NCI-H1105 (cell line): ENCODE results near the gene PCDH9.

Experiments
- DNase-seq: peaks from one replicate; lab custom pipeline; 2025; lab: John Stamatoyannopoulos, UW

The PCDH9 gene

DNA sequence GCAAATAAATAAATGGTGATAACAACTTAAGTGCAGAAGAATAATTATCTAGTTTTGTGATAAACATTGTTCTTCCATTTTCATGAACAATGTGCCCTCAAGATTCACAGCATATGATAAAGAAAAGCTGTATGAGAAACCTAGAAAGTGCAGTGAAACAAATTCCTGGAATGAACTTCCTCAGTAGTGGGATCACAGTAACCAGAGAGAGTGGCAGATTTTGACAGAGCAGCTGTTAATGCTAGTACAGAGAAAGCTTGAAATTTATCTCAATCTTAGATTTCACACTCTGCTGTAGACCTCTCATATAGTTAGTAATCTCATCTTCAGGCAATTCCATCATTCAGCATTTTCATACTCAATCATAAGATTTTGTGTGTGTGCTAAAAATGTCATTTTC, 664.9 kb downstream of the PCDH9 start:
- no peak for DNase-seq

DNA sequence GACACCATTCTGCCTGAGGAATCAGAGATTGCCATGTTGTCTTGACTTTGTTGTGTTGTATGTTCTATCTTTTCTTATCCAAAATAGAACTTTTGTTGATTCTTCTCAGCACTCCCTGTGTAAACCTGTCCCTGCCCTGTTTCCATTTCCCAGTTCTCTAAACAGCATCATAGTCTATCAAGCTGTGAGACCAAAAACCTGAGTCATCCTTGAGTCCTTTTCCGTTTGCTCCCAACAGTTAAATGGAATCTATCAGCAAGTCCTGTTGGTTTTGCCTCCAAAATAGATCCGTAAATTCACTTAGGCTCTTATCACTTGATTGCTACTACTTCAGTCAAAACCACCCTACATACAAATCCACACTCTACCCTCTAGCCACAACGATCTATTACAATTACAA, 667.1 kb downstream of the PCDH9 start:
- no peak for DNase-seq

DNA sequence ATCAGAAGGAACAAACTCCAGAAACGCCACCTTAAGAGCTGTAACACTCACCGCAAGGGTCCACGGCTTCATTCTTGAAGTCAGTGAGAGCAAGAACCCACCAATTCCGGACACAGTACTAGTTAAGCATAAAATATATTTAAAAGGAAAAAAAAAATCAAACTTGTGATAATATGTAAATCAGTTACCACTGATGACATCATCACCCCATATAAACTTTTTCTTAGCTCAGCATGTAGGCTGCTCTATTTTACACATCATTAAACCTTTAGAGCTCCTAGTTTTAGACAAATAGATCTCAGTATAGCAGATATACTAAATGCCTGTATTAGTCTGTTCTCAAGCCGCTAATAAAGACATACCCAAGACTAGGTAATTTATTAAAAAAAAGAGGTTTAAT, 668.1 kb downstream of the PCDH9 start:
- DNase-seq: no peak

DNA sequence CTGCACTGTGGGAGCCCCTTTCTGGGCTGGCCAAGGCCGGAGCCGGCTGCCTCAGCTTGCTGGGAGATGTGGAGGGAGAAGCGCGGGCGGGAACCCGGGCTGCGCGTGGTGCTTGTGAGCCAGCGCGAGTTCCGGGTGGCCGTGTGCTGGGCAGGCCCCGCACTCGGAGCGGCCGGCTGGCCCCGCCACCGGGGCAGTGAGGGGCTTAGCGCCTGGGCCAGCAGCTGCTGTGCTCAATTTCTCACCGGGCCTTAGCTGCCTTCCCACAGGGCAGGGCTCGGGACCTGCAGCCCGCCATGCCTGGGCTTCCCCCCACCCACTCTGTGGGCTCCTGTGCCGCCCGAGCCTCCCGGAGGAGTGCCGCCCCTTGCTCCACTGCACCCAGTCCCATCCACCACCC, 669.1 kb downstream of the PCDH9 start:
- DNase-seq: no peak

DNA sequence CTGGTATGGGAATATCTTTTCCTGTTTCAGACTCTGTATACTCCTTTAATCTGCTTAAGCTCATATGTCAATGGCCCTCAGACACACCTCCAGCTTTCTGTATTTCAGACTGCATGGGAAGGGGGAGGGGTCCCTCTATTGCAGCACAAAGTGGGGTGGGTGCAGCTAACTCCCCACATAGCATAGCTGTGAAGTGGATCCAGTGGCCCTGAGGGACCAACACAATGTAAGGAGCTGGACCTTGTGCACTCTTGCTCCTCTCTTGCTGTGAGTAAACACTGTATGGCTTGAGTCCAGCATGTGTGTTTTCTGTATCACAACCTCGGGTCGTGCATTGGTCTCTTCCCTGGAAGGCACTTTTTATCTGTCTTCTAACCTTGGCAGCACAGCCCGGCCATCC, 669.9 kb downstream of the PCDH9 start:
- DNase-seq: no peak

DNA sequence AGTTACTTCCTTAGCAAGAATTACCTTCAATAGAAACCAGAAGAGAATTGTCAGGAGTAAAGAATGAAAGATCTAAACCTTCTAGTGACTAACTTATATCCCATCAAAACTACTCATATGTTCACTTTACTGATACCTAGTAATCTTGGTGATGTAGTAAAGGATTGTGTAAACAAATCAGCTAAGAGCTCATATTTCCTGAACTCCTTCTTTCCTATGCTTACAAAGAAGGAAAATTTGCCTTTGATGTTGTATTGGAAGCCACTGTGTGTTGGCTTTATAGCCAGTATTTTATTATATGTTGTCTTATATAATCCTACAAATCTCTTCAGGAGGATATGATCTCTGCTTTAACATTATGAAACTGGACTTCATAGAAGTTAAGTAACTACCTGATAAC, 671.0 kb downstream of the PCDH9 start:
- DNase-seq: no peak

DNA sequence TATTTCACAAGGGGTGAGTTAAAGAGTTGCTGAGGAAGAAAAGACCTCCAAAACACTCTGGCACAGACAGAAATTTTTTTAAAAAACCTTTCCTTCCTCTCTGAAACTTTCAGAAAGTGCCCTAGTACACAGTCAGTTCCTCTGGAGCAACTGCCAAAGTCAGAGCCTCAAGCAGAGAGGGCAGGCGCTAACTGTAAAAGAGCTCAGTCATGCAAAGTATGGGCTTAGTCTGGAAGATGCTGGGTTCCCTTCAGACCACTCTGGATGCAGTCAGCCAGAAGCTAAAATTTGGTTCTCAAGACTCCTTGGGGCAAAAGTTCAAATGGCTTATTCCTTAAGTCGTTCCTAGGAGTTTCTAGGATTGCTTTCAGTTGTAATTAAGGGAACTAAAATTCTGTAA, 671.6 kb downstream of the PCDH9 start:
- no peak for DNase-seq

DNA sequence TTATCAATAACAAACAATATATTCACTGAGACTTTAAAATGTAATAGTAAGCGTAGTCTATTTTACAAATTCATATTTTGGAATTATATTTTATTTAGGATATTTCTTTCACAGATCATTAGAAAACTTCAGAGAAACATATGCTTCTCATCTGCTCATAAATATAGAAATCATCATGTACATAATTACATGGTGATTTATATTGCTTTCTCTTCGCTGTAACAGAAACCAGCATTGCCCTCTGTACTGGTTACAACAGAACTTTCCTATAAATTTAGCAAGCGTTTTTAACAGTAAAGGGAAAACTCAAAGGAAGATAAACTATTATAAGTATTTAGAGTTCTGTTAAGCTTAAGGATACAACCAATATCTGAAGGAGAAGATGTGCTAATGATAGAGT, 672.8 kb downstream of the PCDH9 start:
- no peak for DNase-seq

DNA sequence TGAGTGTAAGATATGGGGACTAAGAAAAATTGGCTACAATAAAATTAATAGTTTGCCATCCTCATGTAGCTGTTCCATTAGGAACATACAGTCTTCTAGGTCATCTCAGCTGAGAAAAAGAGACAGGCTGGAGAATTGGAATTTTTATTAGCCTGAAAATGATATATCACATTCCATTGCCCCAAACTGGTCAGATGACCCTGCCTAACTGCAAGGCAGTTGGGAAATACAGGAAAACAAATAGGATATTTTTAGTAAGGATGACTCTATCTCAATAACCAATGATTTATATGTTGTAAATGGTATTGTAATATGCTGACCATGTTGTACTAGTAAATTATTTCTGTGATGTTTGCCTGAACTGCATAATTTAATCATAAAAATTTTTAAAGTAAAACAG, 673.8 kb downstream of the PCDH9 start:
- DNase-seq: no peak

DNA sequence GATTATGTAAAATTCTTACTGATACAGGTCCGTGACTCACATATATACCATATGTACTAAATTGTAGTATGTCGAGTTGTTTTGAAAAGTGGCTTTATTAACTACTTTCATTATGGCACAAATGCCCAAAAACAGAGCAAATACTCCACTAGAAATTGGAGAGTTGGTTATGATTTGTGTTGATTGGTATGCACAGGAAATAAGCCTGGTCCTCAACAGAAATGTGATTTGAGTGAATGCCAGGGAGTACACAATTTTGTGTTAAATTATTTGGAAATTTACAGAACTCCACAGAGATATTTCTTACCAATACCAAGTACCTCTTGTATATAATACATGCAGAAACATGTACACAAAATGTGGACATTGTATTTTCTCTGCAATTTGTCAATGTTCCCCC, 676.7 kb downstream of the PCDH9 start:
- no peak for DNase-seq

DNA sequence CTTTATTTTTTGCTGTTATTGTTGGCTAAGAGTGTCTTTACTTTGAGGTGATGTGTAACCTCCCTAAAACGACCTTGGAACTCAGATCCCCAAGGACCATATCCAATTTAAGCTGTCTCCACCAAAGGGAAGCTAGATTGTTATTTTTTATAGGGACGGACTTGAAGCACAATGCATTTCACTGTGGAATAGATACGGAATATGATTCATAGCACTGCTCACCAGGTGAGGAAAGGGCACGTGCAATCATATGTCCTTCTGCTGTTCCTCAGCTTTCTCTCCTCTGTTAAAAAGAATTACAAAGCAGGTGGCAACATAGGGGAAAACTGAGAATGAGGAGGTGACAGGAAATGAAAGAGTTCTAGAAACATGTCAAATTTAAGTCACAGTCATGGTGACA, 679.0 kb downstream of the PCDH9 start:
- DNase-seq: no peak

DNA sequence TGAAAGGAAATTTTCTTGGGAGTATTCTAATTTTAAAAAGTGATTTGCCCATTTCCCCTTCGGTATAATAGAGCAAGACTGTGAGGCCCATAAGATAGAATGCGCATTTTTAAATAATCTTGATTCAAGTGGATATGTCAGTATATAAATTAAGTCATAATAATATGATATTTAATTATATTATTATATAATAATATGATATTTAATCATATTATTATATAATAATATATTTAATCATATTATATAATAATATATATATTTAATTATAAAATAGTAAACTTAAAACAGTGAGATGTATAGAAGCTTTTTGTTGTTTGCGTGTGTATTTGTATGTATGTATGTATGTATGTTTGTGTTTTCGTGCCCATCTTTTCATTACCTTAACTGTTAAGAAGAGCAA, 682.5 kb downstream of the PCDH9 start:
- DNase-seq: no peak

DNA sequence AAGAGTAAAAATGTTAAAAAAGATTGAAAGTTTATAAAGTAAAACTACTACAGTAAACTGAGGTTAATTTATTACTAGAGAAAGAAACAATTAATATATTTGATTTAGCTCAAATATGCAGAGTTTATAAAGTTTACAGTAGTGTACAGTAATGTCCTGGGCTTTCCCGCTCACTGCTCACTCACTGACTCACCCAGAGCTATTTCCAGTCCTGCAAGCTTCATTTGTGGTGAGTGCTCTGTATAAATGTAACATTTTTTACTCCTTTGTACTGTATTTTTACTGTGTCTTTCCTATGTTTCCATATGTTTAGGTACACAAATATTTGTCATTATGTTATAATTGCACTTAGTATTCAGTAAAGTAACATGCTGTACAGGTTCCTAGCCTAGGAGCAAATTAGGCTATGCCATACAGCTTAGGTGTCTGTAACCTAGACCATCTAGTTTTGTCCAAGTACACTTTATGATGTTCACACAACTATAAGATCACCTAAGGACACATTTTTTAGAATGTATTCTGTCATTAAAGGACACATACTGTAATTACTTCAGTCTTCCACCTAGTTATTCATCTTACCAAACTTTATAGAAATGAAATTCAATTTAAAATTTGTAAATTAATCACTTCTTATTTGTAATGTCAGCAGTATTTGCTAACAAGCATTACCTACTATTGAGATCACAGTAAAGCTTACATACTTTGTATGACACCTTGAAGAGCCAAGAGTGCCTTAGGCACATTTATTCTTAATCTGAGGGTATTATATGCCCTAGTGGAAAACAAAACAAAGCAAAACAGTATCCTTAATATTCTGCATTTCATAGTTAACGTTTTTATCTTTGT, 683.4 kb downstream of the PCDH9 start:
- no peak for DNase-seq

DNA sequence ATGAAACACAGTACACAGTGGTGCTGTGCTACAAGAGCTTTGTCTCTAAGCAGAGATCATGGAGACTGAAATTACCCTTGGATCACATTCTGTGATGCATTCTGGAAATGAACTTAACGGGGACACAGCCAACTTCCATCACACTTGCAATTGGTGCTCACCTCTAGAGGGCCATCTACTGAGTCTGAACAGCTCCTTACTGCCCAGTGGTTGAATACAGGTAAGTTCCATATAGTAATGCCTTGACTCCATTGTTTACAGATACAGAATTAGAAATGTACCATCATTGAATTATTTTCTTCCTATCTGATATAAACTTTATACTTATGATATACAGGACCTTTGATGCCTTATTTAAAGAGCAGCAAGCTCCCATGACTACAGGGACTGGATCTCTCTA, 686.4 kb downstream of the PCDH9 start:
- DNase-seq: no peak

DNA sequence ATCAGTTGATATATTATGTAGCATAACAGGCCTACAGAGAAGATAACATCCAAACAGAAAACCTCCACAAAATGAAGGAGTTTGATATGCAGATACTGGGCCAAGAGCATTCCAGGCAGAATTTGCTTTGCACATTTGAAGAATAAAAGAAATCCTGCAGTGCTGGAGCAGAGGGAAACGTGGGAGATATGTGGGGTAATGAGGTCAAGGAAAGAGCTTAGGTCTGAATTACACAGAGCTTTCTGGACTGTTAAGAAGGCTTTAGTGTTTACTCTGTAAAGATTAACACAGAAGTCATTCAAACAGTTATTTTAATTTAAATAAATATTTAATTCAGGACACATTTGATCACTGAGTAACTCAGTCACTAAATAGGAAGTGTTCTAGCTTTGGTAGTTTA, 692.7 kb downstream of the PCDH9 start:
- no peak for DNase-seq

DNA sequence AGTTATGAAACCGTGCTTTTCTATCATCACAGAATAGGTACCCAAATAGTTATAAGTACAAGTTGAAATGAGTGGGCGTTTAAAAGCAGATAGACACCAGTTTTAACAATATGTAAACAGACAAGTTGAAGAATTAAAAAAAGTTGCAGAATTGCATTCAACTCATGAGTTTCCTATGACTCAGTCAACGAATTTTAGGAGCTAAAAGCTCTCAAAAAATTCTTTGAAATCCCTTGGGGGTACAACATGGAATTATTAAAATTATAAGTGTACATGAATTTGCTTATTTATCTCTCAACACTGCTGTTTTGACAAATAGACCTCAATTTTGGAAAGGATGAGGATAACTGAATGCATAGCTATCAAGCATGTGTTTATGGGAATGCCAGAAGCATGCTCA, 693.4 kb downstream of the PCDH9 start:
- no peak for DNase-seq

DNA sequence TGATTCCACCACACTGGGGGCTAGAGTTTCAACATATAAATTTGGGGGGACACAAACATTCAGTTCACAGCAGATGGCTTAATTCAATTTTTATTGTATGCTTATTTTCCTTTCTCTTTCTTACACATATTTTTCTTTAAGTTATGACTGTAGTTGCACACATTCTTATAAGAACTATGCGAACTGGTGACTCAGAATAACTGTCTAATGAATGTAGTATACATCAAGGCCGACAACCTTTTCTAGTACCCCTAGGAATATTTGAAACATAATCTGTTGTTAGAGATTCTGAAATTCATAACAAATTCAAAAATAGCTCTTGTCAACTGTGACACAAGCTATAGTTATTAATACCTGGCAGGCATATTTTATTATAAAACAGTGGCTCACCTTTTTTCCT, 695.6 kb downstream of the PCDH9 start:
- no peak for DNase-seq

DNA sequence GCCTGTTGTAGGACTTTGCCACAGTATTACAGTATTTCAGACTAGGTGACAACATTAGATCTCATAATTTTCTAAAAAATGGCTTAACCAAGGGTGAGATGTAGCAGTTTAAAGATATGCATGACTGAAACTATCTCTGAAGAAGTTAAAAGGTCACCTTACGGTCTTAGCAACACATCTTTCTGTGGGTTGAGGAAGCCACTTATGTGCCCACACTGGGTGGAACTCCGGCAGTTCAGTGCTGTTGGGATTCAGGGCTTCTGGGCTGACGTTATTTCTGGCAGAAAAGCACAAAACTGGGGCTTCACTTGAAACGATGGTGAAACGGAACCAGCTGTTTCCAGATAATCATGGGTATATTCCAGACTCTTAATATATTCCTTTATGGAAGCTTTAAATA, 697.3 kb downstream of the PCDH9 start:
- DNase-seq: no peak

DNA sequence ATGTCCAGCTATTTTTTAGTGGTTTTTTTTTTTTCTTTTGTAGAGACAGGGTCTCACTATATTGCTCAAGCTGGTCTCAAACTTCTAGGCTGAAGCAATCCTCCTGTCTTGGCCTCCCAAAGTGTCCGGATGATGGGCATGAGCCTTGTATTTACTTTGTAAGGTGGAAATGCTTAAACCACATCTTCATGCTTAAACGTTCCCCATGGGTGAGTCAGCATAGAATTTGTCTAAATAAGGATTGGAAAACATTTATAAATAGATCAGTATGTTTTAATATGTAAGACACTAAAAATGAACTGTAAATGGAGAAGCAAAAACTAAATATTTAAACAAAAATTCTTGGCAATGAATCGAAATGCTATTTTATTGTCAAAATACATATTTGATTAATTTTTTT, 698.0 kb downstream of the PCDH9 start:
- DNase-seq: no peak

DNA sequence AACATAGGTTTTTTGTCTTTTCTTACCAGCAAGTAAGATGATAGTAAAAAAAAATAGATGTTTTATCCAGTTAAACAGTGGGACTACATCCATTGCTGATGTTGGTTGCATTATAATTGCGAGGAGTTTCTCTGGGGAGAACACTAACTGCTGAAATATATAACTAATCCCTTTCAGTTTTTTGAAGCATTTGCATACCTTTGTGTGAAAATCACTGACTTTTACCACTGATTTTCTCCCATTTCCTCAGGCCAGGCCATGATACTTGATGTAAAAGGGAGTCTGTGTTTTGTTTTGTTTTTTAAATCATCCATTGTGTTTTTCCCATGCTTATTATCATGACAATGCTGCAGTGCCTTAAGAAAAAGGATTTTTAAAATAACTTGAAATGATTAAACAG, 699.5 kb downstream of the PCDH9 start:
- DNase-seq: no peak

DNA sequence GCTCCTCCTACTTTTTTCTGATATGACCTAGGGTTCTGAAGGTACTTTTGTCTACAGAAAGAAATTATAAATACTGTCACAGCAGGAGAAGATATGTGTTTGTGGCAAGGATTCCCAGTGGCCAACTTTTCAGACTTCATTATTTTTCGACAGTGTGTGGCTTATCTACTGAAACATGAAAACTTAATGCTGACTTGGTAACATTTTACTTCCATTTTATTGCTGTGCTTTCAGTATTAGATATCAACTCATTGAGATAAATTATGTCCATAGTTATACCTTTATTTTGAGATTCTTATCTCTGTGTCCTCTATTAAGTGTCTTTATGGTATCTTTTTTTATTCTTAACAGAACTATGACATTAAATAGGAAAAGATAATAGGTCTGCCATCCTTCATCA, 700.0 kb downstream of the PCDH9 start:
- no peak for DNase-seq

DNA sequence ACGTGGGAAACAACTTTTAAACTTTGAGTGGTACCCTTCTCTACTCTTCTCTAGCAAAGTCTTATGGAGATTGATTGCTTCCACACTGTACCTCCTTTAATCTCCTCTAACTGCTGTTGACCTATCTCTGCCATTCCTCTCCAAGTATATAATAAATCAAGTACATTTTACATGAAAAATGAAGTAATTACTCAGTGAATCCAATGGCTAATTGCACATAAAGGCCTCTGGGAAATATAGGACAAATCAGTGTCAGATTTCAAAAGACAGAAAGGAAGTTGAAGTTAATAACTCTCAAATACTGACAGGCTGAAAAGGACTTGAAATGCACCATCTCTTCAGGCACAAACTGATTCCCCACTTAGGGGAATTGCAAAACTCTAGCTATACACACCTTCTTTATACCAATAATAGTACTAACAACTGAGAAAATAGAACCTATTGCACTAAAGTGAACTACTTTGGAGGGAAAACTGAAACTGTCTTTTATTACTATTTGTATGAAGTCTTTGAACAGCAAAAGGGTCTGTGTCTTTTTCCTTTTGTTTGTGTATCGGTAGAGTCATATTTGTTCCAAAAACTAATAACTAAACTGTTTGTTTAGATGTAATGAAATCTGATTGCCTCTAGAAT, 701.1 kb downstream of the PCDH9 start:
- peak; percentile 21 for DNase-seq

DNA sequence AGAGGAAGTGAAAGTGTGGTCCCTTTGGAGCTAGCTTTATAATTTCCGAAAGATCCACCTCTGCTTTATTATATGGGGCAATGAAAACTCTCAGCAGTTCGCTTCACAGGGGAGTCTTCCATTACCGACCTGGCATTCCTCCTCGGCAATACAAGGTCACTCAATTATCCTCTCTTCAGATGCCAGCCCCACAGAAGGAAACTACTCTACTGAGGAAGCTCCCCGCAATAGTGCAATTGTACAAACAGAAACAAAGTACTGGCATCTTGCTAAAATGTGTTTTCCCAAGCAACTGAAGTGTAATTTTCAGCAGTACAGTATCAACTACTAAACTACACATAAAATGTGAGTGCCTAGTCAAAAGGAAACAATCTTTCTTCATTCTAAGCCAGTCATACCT, 702.0 kb downstream of the PCDH9 start:
- DNase-seq: no peak
